Glutamatergic neuron (in vitro differentiated cells): Measurements from ENCODE around the gene PRRT1B. TPM values are rescaled to one million over a fixed set of nuclear protein-coding genes. Genes with fewer than 3 reads are reported as not detected.

Source experiments
- DNase-seq: peaks from one replicate; pipeline ENCODE4 v3.0.0; 2022
- H3K27ac Mint-ChIP-seq: one replicate; pipeline ENCODE4 v1.8.0; 2020; ENCODE audit warnings: mild to moderate bottlenecking, mixed read lengths, inconsistent platforms; ENCODE audit not compliant: unreplicated experiment
- H3K27me3 Mint-ChIP-seq: one replicate; pipeline ENCODE4 v1.8.0; 2020; ENCODE audit warnings: mild to moderate bottlenecking, moderate library complexity, mixed read lengths, inconsistent platforms; ENCODE audit not compliant: unreplicated experiment
- H3K36me3 Mint-ChIP-seq: one replicate; pipeline ENCODE4 v1.8.0; 2020; ENCODE audit warnings: mild to moderate bottlenecking, mixed read lengths, inconsistent platforms; ENCODE audit not compliant: unreplicated experiment
- H3K4me1 Mint-ChIP-seq: one replicate; pipeline ENCODE4 v1.8.0; 2020; ENCODE audit warnings: mild to moderate bottlenecking, low read depth, mixed read lengths, inconsistent platforms; ENCODE audit not compliant: unreplicated experiment
- H3K4me3 Mint-ChIP-seq: one replicate; pipeline ENCODE4 v1.8.0; 2020; ENCODE audit warnings: mild to moderate bottlenecking, mixed read lengths, inconsistent platforms; ENCODE audit not compliant: unreplicated experiment
- H3K9me3 Mint-ChIP-seq: one replicate; pipeline ENCODE4 v1.8.0; 2020; ENCODE audit warnings: mild to moderate bottlenecking, moderate library complexity, mixed read lengths, inconsistent platforms; ENCODE audit not compliant: unreplicated experiment
- total RNA-seq: library from RNA; stranded (reverse); fragmentation: NEBNext Ultra II Directional; extraction: Animal tissue kit (Norgen Biotek cat#: 25700); gene quantifications from one replicate; pipeline ENCODE4 v1.2.1, GENCODE V29; 2021; ENCODE audit not compliant: unreplicated experiment
- TF ChIP-seq, protein P1 (sequence below): fragments of 200-600 bp; sonication (generic); IDR thresholded peaks from one replicate; pipeline ENCODE4 v1.5.0; 2021; ENCODE audit not compliant: partially characterized antibody, unreplicated experiment

Gene PRRT1B
- total RNA-seq, 1 donor from 2014 or later = not detected

- TF ChIP-seq, protein P1, sequence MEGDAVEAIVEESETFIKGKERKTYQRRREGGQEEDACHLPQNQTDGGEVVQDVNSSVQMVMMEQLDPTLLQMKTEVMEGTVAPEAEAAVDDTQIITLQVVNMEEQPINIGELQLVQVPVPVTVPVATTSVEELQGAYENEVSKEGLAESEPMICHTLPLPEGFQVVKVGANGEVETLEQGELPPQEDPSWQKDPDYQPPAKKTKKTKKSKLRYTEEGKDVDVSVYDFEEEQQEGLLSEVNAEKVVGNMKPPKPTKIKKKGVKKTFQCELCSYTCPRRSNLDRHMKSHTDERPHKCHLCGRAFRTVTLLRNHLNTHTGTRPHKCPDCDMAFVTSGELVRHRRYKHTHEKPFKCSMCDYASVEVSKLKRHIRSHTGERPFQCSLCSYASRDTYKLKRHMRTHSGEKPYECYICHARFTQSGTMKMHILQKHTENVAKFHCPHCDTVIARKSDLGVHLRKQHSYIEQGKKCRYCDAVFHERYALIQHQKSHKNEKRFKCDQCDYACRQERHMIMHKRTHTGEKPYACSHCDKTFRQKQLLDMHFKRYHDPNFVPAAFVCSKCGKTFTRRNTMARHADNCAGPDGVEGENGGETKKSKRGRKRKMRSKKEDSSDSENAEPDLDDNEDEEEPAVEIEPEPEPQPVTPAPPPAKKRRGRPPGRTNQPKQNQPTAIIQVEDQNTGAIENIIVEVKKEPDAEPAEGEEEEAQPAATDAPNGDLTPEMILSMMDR = no peak
- H3K36me3 Mint-ChIP-seq = no peaks in the 10 kb centered on the region
- H3K27ac Mint-ChIP-seq = no peak overlapping the region
- peaks cover 1% of the 10 kb centered on the region for H3K9me3 Mint-ChIP-seq
- peak overlapping the region; percentile 87 for H3K4me3 Mint-ChIP-seq
- peaks cover 2% of the 10 kb centered on the region for H3K4me1 Mint-ChIP-seq
- no peak for DNase-seq
- peaks cover 6% of the 10 kb centered on the region for H3K27me3 Mint-ChIP-seq
These were observed 15.5 kb upstream of the PRRT1B start for GRCh38 chr9:131529597-131530545.

GRCh38 chr9:131530546-131530919 lies 14.8 kb upstream of the PRRT1B start:
- Mint-ChIP-seq H3K9me3 (peaks cover 1% of the 10 kb centered on the region), H3K27ac (no peak overlapping the region), H3K27me3 (peaks cover 6% of the 10 kb centered on the region)

DNA sequence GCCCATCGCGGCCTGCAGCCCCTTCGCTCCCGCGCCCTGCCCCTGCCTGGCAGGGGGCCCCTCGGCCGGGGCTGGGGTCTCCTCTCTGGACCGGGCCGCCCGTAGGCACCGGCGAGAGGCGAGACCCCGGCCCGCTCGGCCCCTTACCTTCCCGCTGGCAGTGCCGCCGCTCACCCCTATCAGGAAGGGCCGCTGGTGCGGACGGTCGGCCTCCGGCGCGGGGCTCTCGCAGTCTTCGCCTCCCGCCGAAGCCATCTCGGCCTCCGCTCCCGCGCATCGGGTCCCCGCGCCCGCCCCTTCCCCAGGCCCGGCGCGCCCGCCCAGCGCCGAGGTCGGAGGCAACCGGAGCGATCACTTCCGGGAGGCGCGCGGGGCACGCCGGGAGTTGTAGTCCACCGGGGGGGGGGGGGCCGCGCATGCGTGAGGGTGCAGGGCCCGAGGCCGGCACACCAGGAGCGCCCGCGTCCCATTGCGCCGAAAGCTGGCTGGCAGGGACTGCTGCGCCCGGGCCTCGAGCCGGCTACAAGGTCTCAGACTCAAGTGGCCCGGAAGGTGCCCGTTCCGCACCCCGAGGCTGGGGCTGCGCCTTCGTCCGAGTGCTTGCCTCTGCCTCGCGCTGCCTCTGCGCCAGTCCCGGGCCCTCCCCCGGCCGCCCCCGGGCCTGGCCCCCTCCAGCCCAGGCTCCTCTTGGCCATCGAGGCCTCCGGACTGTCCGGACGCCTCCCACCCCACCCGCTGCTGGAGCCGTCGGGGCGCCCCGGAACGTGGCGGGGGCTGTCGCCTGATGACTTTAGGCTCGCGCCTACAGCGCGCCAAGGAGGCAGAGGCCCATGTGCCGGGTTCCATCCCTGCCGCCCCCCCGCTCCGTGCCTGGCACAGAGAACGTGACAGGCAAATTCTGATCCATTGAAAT lies 14.1 kb upstream of the PRRT1B start, which contains the start of gene UCK1:
UCK1 (minus strand) TSS at position 344 of the 913 bp plus-strand sequence; CDS start at position 255, 89 bp downstream.
- H3K4me3 Mint-ChIP-seq = peak within 1 kb of the TSS; percentile 87
- TF ChIP-seq, protein P1 = no peak
- H3K4me1 Mint-ChIP-seq = peaks cover 2% of the 10 kb centered on the region
- DNase-seq = peak; percentile 84
- no peak within 1 kb of the TSS for H3K27ac Mint-ChIP-seq
- H3K36me3 Mint-ChIP-seq = no peaks in the 10 kb centered on the region
- H3K27me3 Mint-ChIP-seq = peaks cover 5% of the 10 kb centered on the region
- H3K9me3 Mint-ChIP-seq = peaks cover 1% of the 10 kb centered on the region

More at GRCh38 chr9:131530546-131530919, 14.8 kb upstream of the PRRT1B start:
- Mint-ChIP-seq H3K4me1 (peaks cover 2% of the 10 kb centered on the region), H3K36me3 (no peaks in the 10 kb centered on the region), H3K4me3 (peak overlapping the region; percentile 87)
- peak; percentile 57 for DNase-seq
- TF ChIP-seq, protein P1 = no peak

GRCh38 chr9:131534721-131535237 lies 10.5 kb upstream of the PRRT1B start:
- DNase-seq = no peak
- Mint-ChIP-seq H3K9me3 (peaks cover 6% of the 10 kb centered on the region), H3K36me3 (peaks cover 7% of the 10 kb centered on the region), H3K4me3 (no peak overlapping the region), H3K27me3 (no peaks in the 10 kb centered on the region), H3K4me1 (peaks cover 2% of the 10 kb centered on the region), H3K27ac (no peak overlapping the region)
- TF ChIP-seq, protein P1 = no peak
